ENCODE measurements around the gene RXYLT1.

GRCh38 chr12:63764481-63764880 is 15.2 kb upstream of the RXYLT1 start:
- TF ChIP-seq TAF1 (IDR thresholded peaks at IDR 0.05; ENCODE audit: borderline replicate concordance, insufficient read depth, low read length) = no peak
- no peak for TF ChIP-seq SIN3A (IDR thresholded peaks at IDR 0.05; ENCODE audit: borderline replicate concordance, insufficient read depth, low read length)
- TF ChIP-seq POLR2AphosphoS5 (IDR thresholded peaks at IDR 0.05; ENCODE audit: low read depth, low read length) = no peak
- no peak for TF ChIP-seq FOXP2 (optimal IDR thresholded peaks at IDR 0.05; ENCODE audit: borderline replicate concordance, extremely low read depth, extremely low read length, insufficient read depth)
- no peak for TF ChIP-seq REST (IDR thresholded peaks at IDR 0.05; ENCODE audit: insufficient read depth in 1 of 2, low read depth in 2 of 2, low read length in 2 of 2)

All from PFSK-1 (cell line).